KOPT-K1 (cell line): Measurements from ENCODE around the gene HOXA9.

Experiments
- H3K27ac ChIP-seq: fragments of 200-600 bp; sonication (generic); 2 replicates; pipeline ENCODE4 v1.5.1; 2016; ENCODE audit warnings: antibody characterized with exemption, mild to moderate bottlenecking, low read depth, low read length; ENCODE audit not compliant: poor library complexity, severe bottlenecking
- H3K36me3 ChIP-seq: fragments of 200-600 bp; sonication (generic); 2 replicates; pipeline ENCODE4 v1.5.1; 2017; ENCODE audit warnings: antibody characterized with exemption, mild to moderate bottlenecking, low read length, moderate library complexity; ENCODE audit not compliant: insufficient read depth
- H3K9me3 ChIP-seq: fragments of 200-600 bp; sonication (generic); 2 replicates; pipeline ENCODE4 v1.5.1; 2017; ENCODE audit warnings: antibody characterized with exemption, low read length, mild to moderate bottlenecking; ENCODE audit not compliant: insufficient read depth, poor library complexity, severe bottlenecking

Gene HOXA9

GRCh38 chr7:27203964-27204594 lies 38.7 kb upstream of the HOXA9 start:
- Histone ChIP-seq H3K9me3 (no peaks in the 10 kb centered on the region), H3K36me3 (no peaks in the 10 kb centered on the region), H3K27ac (no peak overlapping the region)

GRCh38 chr7:27203365-27203953 lies 38.1 kb upstream of the HOXA9 start:
- Histone ChIP-seq H3K27ac (no peak overlapping the region), H3K36me3 (no peaks in the 10 kb centered on the region), H3K9me3 (no peaks in the 10 kb centered on the region)

DNA sequence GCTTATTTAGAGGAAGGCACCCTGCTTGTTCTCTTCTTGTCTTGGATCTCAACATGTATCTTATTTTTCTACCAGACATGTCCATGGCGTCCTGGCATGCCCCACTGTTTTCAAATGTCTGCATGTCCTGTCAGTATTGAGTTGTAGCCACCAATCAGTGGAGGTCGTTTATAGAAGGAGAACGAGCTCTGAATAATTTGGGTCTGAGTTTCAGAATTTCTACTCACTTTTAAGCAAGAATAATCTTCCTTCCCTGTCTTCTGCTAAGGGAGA lies 37.5 kb upstream of the HOXA9 start:
- Histone ChIP-seq H3K27ac (no peak overlapping the region), H3K36me3 (no peaks in the 10 kb centered on the region), H3K9me3 (no peaks in the 10 kb centered on the region)

- Histone ChIP-seq H3K36me3 (no peaks in the 10 kb centered on the region), H3K27ac (no peak overlapping the region), H3K9me3 (no peaks in the 10 kb centered on the region)
Measured at GRCh38 chr7:27202018-27202861, 36.9 kb upstream of the HOXA9 start.

DNA sequence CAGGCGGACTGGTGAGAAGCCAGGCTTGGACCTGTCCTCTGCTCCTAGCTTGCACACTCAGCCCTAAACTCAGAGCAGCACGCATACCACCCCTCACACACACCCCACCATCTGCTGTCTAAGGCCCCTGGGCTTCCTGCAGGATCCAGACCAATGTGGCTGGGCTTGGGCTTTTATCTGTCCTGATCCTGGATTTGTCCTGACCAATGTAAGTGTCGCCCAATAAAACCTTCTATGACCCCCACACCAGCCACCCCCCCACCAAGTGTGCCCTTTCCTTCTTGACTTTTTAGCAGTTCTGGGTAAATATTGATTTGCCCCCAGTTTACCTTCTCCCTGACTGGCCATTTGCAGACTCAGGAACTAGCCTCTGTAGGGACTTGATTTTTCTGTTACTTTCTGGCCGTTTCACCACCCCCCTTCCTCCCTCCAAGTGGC lies 36.3 kb upstream of the HOXA9 start:
- Histone ChIP-seq H3K27ac (no peak overlapping the region), H3K36me3 (no peaks in the 10 kb centered on the region), H3K9me3 (no peaks in the 10 kb centered on the region)

DNA sequence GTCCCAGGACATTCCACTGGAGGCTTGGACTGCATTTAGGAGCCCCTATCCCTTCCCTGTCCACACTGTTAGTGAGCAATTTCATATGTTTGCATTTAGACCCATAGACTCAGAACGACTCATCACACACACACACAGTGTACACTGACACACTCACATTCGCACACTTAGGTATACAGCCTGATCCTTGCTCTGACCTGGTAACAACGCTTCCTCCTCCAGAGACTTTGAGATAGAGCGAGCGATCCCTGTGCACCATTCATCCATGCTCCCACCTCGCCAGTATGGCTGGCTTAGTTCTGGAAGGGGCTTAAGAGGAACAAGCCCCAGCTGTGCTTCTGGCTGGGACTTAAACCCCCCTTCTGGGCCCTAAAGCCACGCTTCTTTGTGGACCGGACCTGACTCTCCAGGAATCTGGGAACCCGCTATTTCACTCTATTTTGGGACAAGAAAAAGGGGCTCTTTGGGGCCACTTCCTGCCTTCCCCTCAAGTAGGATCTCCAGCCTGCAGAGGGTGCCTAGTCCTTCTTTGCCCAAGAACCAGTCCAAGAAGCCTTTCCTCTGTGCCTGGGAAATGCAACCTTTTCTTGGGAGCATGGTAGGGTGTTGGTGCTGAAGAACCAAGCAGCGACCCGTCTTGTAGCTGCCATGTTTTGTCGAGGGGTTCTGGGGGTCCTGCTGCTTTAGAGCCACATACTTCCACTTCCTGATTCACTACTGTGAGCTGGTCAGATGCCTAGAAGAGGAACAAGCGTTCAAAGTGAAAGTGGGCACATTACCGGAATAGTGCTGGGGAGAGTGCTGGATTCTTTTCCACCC lies 35.6 kb upstream of the HOXA9 start:
- Histone ChIP-seq H3K9me3 (no peaks in the 10 kb centered on the region), H3K27ac (no peak overlapping the region), H3K36me3 (no peaks in the 10 kb centered on the region)

- Histone ChIP-seq H3K36me3 (no peaks in the 10 kb centered on the region), H3K27ac (no peak within 1 kb of the TSS), H3K9me3 (no peaks in the 10 kb centered on the region)
Measured at GRCh38 chr7:27199849-27200760, 34.8 kb upstream of the HOXA9 start, which contains the start of gene HOXA13. Gene HOXA13 (minus strand): TSS chr7:27200091. CDS start chr7:27200077, 14 bp downstream.

DNA sequence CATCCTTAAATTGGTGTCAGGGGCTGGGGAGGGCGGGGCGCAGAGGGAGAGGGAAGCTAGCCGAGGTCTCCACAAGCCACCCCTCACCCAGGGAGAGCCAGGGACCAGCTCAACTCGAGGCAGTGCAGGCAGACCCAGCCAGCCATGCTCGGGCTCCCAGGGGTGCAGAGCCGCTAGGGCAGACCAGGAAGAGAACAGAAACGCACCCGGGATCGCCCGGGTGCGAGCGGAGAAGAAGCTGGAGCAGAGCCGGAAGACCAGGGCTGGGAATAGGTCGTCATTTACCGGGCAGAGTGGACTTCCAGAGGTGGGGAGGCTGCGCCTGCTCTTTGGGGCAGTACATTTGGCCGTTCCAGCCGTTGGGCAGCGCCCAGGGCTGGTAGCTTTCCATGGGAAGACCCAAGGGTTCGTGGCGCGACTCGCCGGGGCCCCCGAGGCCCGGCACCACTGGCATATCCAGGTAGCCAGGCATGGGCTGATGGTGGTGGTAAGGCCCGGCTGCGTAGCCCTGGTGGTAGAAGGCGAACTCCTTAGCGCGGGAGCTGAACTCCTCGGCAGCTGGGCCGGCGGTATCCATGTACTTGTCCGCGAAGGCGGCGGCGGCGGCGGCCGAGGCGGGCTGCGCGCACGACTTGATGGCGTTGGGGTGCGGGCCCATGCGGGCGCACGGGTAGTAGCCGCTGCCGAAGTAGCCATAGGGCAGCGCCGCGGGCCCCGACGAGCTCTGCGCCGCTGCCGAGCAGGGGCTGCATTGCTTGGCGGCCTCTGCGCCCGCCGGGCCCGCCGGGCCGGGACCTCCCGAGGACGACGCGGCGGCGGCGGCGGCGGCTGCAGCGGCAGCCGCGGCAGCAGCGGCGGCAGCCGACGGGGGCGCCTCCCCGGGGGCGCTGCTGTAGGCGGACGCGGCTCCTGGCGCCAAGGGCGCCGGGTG lies 33.8 kb upstream of the HOXA9 start:
- Histone ChIP-seq H3K27ac (no peak overlapping the region), H3K36me3 (no peaks in the 10 kb centered on the region)

DNA sequence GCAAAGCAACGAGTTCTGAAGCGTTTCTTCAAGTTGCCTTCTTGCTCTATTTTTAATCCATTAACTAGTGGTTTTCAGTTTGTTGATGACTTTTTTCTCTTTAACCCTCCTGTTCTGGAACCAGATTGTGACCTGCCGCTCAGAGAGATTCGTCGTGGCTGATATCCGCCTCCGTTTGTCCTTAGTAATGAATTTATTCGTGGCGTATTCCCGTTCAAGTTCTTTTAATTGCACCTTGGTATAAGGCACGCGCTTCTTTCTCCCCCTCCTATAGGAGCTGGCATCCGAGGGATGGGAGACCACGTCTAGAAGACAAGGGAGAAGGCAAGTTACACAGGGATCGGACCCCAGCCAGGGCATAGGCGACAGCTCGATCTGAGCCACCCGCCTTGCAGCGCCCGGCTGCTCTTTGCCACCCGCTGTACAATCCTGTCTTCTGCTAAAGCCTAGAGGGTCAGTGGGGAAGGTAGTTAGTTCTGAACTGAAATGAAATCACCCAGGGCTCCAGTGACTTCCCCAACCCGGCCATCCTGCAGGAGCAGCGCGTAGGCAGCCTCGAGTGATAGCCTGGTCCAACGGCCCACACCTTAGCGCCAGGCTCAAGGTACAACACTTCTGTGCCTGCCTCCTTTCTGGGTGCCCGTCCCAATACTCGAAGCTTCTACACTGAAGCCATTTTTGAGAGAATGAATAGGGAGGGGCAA lies 33.0 kb upstream of the HOXA9 start:
- H3K9me3 ChIP-seq, result no peaks in the 10 kb centered on the region
- no peaks in the 10 kb centered on the region for H3K36me3 ChIP-seq
- H3K27ac ChIP-seq, result no peak overlapping the region

More for the DNA sequence above, 33.8 kb upstream of the HOXA9 start:
- no peaks in the 10 kb centered on the region for H3K9me3 ChIP-seq

GRCh38 chr7:27197137-27198042 lies 32.1 kb upstream of the HOXA9 start:
- Histone ChIP-seq H3K36me3 (no peaks in the 10 kb centered on the region), H3K27ac (no peak overlapping the region), H3K9me3 (no peaks in the 10 kb centered on the region)

- Histone ChIP-seq H3K27ac (no peak overlapping the region), H3K9me3 (no peaks in the 10 kb centered on the region), H3K36me3 (no peaks in the 10 kb centered on the region)
Measured at GRCh38 chr7:27196287-27196767, 31.0 kb upstream of the HOXA9 start.

DNA sequence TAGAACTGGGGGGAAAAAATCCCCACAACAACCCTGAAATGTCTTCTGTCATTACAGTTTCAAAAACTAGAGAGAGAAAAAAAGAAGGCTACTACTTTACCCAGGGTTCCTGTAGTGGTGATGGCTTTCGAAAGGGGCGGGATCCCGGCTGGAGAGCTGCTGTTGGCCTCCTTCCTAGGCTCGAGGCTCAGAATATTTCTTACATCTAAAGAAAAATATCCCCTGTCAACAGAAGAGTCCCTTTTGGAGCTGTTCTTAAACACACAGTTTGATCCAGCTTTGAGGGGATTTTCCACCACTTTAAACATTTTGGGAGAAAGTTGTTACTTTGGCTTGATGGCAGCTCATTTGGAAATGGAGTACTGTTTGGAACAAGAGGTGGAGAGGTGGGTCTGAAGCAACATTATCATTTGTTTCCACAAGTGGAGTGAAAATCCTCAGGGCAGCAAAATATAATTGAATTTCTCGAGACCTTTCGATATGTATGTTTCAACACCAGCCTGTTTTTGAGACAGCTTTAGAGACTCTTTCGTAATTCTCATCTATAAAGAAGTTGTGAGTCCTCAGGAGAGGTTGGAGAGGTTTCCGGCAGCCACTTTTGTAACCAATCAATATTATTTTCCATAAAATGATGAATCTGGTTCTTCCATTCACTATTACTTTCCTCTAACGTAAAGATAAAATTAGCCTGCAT lies 29.5 kb upstream of the HOXA9 start:
- no peaks in the 10 kb centered on the region for H3K9me3 ChIP-seq
- no peaks in the 10 kb centered on the region for H3K36me3 ChIP-seq
- H3K27ac ChIP-seq, result no peak overlapping the region
